ENCODE results near the gene PDE2A.

Gene PDE2A

GRCh38 chr11:72639502-72640375 is 34.5 kb downstream of the PDE2A start:
- no peak for DNase-seq (ENCODE audit: extremely low read depth in 1 of 2, low read depth in 1 of 2)

GRCh38 chr11:72637926-72638325 is 36.3 kb downstream of the PDE2A start:
- DNase-seq (ENCODE audit: extremely low read depth in 1 of 2, low read depth in 1 of 2), result no peak

- no peak for DNase-seq (ENCODE audit: extremely low read depth in 1 of 2, low read depth in 1 of 2)
These were observed 37.0 kb downstream of the PDE2A start for GRCh38 chr11:72637198-72637597.

- no peak for DNase-seq (ENCODE audit: extremely low read depth in 1 of 2, low read depth in 1 of 2)
These were observed 37.8 kb downstream of the PDE2A start for GRCh38 chr11:72636376-72636775.

- DNase-seq (ENCODE audit: extremely low read depth in 1 of 2, low read depth in 1 of 2), result no peak
These were observed 38.3 kb downstream of the PDE2A start for GRCh38 chr11:72635933-72636332.

- DNase-seq (ENCODE audit: extremely low read depth in 1 of 2, low read depth in 1 of 2), result no peak
These were observed 38.8 kb downstream of the PDE2A start for GRCh38 chr11:72635309-72635915.

- no peak for DNase-seq (ENCODE audit: extremely low read depth in 1 of 2, low read depth in 1 of 2)
These were observed 39.6 kb downstream of the PDE2A start for GRCh38 chr11:72634472-72635095.

GRCh38 chr11:72634016-72634415 is 40.2 kb downstream of the PDE2A start:
- no peak for DNase-seq (ENCODE audit: extremely low read depth in 1 of 2, low read depth in 1 of 2)

- no peak for DNase-seq (ENCODE audit: extremely low read depth in 1 of 2, low read depth in 1 of 2)
These were observed 41.2 kb downstream of the PDE2A start for GRCh38 chr11:72633068-72633467.

- DNase-seq (ENCODE audit: extremely low read depth in 1 of 2, low read depth in 1 of 2), result no peak
These were observed 42.2 kb downstream of the PDE2A start for GRCh38 chr11:72631806-72632731.

GRCh38 chr11:72630104-72630852 is 43.9 kb downstream of the PDE2A start:
- DNase-seq (ENCODE audit: extremely low read depth in 1 of 2, low read depth in 1 of 2), result no peak

- DNase-seq (ENCODE audit: extremely low read depth in 1 of 2, low read depth in 1 of 2), result no peak
These were observed 45.0 kb downstream of the PDE2A start for GRCh38 chr11:72629266-72629665.

GRCh38 chr11:72627594-72628281 is 46.5 kb downstream of the PDE2A start:
- DNase-seq (ENCODE audit: extremely low read depth in 1 of 2, low read depth in 1 of 2), result no peak

- DNase-seq (ENCODE audit: extremely low read depth in 1 of 2, low read depth in 1 of 2), result no peak
These were observed 47.7 kb downstream of the PDE2A start for GRCh38 chr11:72626414-72626936.

- no peak for DNase-seq (ENCODE audit: extremely low read depth in 1 of 2, low read depth in 1 of 2)
These were observed 48.4 kb downstream of the PDE2A start for GRCh38 chr11:72625691-72626413.

- DNase-seq (ENCODE audit: extremely low read depth in 1 of 2, low read depth in 1 of 2), result no peak
These were observed 49.6 kb downstream of the PDE2A start for GRCh38 chr11:72624496-72625201.

GRCh38 chr11:72623052-72623451 is 51.2 kb downstream of the PDE2A start:
- no peak for DNase-seq (ENCODE audit: extremely low read depth in 1 of 2, low read depth in 1 of 2)

- no peak for DNase-seq (ENCODE audit: extremely low read depth in 1 of 2, low read depth in 1 of 2)
These were observed 53.1 kb downstream of the PDE2A start for GRCh38 chr11:72621008-72621610.

All from stimulated activated CD8-positive, alpha-beta memory T cell treated with anti-CD3 and anti-CD28 coated beads, Interleukin-7, amount 100 ng/mL, for 48 hours (primary cell).